ENCODE data around the gene NNMT. TPM values are rescaled to one million over a fixed set of nuclear protein-coding genes. Genes with fewer than 3 reads are reported as not detected.

The NNMT gene
- total RNA-seq, 1 experiment from 2014 or later, result 129 TPM

- DNase-seq (ENCODE audit: low read depth), result peak; percentile 28
Observed at GRCh38 chr11:114346709-114347141, 50.5 kb downstream of the NNMT start.

GRCh38 chr11:114348200-114349191 lies 52.3 kb downstream of the NNMT start:
- DNase-seq (ENCODE audit: low read depth), result peak; percentile 77

- DNase-seq (ENCODE audit: low read depth), result peak; percentile 37
Observed at GRCh38 chr11:114350022-114350421, 53.8 kb downstream of the NNMT start.

GRCh38 chr11:114353443-114353842 lies 57.2 kb downstream of the NNMT start:
- DNase-seq (ENCODE audit: low read depth), result no peak

GRCh38 chr11:114354076-114354475 lies 57.9 kb downstream of the NNMT start:
- DNase-seq (ENCODE audit: low read depth), result peak; percentile 90

- DNase-seq (ENCODE audit: low read depth), result no peak
Observed at GRCh38 chr11:114358716-114359115, 62.5 kb downstream of the NNMT start.

- DNase-seq (ENCODE audit: low read depth), result no peak
Observed at GRCh38 chr11:114359342-114359741, 63.1 kb downstream of the NNMT start.

GRCh38 chr11:114362326-114362725 lies 66.1 kb downstream of the NNMT start:
- DNase-seq (ENCODE audit: low read depth), result no peak

- DNase-seq (ENCODE audit: low read depth), result no peak
Observed at GRCh38 chr11:114362958-114363357, 66.8 kb downstream of the NNMT start.

Other genes starting within 250 kb of the NNMT start
- not detected in 2 replicates for gene ZBTB16, start 236.7 kb upstream of the NNMT start, total RNA-seq (2014; rRNA removed; shearing (Covaris generic))
- gene C11orf71, start 104.1 kb downstream of the NNMT start, total RNA-seq (2014; rRNA removed; shearing (Covaris generic)), result 0.74 and 1.8 TPM in 2 replicates
- 35.1 and 52.8 TPM in 2 replicates for gene RBM7, start 104.3 kb downstream of the NNMT start, total RNA-seq (2014; rRNA removed; shearing (Covaris generic))
- 156 and 169 TPM in 2 replicates for gene REXO2, start 143.1 kb downstream of the NNMT start, total RNA-seq (2014; rRNA removed; shearing (Covaris generic))